HG02840 (cell line): ENCODE data around the gene SULT6B1.
A peak's percentile ranks its signal among the peaks of the same experiment; 100 is the strongest.
"Not testable (repeated sequence)": the region's sequence is repeated elsewhere in the genome, so short reads cannot be mapped to it uniquely, and the experiment has no call there.

Experiments used
- ATAC-seq: cut with Tn5 transposase; IDR thresholded peaks from one replicate; pipeline ENCODE4 v1.9.1; 2021; ENCODE audit warnings: mild to moderate bottlenecking, moderate library complexity, moderate number of reproducible peaks; ENCODE audit not compliant: unreplicated experiment, low FRiP score

SULT6B1 gene, protein sequence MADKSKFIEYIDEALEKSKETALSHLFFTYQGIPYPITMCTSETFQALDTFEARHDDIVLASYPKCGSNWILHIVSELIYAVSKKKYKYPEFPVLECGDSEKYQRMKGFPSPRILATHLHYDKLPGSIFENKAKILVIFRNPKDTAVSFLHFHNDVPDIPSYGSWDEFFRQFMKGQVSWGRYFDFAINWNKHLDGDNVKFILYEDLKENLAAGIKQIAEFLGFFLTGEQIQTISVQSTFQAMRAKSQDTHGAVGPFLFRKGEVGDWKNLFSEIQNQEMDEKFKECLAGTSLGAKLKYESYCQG

DNA sequence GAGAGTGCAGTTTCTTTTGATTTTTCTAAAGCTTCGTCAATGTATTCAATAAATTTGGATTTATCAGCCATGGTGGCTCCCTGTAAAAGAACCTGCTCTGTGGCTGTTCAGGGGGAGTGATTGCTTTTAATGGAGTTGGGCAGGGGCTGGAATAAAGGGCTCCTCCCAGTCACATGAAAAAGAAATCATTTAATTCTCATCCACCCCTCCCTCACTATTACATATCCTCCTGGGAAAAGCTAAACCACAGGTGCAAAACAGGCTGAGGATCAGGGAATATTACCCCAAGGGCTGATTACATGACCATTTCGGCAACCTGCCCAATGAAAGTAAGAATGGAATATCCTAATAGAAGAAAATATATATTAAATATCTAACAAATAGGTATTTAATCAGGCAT is at the start of gene SULT6B1:
SULT6B1 (minus strand) TSS at position 101 of the 400 bp plus-strand sequence; CDS start at position 71, 30 bp downstream.
- no peak for ATAC-seq

DNA sequence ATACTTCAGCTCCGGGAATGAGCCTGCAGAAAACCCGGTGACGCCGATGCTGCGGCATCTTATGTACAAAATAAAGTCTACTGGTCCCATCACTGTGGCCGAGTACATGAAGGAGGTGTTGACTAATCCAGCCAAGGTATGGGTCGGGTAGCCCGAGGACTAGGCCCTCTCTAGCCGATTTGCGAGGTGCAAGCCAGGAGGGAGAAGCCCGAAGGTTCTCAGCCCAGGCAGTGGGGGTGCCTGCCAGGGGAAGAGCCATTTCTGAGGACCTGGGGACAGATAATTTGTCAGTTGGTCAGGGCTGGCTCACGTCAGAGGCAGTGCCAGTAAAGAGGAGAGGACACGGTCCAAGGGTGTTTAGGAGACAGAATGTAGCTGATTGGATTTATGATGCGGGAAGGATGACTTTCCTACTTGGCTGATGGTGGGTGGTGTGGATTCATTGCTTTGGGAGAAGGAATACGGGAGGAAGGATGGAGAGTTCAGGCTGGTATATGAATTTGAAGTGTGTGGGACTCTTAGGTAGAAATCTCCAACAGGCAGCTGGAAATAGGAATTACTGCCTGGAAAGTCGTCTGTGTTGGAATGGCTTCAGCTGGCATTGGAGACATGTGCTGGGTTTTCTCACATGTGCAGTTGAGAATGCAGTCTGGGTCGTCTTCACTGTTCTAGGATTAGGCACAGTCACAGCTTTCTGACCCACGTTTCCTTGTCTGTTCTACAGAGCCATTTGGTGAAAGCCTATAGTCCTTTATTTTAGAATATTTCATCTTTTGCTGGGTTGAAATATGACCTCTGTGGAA is 43.9 kb upstream of the SULT6B1 start:
- ATAC-seq: no peak

DNA sequence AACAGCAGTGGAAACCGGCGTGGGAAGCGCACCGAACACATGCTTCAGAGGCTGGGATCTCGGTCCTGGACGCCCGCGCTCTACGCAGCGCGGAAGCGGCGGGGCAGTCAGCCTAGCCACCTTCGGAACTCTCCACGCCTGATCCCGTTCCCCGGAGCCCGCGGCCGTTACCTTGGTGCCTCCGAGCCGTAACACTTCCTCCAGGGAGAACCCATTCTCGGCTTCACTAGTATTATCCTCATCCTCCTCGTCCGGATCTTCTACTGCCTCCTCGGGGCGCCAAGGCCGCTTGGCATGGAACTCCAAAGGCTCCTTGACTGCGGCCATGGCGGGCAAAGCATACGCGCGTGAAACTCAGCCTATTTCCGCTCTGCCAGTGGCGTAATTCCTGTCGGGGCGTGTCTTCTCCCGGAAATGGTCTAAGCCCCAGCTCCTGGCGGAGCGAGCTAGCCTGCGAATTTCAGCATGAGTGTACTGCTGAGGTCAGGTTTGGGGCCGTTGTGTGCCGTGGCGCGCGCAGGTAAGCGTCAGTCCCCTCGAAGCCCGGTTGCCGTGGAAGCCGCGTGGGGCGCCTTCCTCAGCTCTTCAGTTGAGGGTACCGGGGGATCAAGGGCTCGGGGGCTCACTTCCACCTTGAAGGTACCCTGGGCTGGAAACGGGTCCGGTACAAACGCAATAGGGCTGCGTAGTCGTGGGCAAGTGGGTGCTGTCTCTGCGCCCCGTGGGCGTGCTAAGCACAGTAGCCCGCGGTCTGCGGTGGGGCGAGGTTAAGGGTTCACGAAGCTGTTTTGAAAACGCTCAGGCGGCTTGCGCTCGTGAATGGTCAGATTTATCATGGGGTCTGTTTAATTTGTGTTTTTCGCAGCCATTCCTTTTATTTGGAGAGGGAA is 43.0 kb upstream of the SULT6B1 start, which contains the start of the genes CEBPZ and NDUFAF7:
CEBPZ (minus strand) TSS at position 356 of the 890 bp plus-strand sequence; CDS start at position 327, 29 bp downstream.
NDUFAF7 (plus strand) TSS at position 418 of the 890 bp plus-strand sequence; CDS start at position 466, 48 bp downstream.
- peak; percentile 96 for ATAC-seq

DNA sequence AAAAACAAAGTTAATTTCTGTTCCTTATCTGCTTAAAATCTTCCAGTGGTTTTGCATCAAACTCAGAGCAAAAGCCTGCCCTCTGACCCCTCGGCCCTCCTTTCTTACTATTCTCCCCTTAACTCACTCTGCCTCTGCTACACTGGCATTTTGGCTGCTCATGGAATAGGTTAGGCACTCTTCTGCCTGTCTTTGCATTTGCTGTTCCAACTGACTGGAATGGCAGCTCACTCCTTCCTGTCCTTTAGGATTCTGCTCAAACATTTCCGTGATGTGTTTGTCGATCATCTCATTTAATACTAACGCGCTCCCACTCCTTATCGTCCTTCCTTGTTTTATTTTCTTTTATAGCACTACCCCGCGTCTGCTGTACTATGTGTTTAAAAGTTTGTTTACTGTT is 42.1 kb upstream of the SULT6B1 start:
- ATAC-seq: no peak

DNA sequence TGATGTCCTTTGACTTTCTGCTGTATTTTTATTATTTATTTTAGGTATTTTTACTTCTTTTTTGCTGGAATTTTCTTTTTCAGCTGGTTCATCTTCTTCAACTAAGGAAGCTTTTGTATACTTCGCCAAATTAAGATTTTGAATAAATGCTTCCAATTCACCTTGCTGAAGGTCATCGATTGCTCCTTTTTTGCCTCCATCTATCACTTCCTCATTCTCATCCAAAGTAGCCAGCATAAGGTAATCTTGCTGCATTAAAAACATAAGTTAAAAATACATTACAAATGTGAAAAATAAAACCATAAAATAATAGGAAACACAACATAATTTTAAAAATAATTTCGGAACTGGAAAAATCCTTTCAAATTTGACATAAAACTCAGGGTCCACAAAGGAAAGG is 40.3 kb upstream of the SULT6B1 start:
- no peak for ATAC-seq

DNA sequence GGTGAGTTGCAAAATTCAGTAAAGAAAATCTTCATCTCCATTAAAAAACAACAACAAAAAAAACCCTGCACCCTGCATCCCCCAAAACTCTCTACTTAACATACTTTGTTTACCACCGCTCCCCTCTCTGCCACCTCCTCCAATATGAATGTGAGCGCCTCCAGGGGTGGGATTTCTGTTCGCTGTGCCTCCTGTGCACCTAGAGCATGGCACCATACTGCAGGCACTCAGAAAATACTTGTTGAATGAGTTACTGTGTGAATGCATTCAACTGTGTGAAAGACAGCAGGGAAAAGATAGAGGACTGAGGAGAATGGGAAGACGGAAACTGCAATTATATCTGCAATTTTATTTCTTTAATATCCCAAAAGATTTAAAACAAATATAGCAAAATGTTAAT is 38.4 kb upstream of the SULT6B1 start:
- ATAC-seq: no peak

DNA sequence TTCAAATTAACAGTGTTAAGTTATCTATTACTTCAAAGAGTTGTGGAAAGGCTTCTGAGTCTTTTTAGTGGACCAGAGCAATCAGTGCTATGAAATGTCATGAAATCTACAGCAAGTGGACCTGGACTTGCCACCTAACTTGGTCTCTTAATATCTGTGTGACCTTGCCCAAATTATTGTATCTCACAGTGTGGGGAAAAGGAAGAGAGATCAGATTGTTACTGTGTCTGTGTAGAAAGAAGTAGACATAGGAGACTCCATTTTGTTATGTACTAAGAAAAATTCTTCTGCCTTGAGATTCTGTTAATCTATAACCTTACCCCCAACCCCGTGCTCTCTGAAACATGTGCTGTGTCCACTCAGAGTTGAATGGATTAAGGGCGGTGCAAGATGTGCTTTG is 36.7 kb upstream of the SULT6B1 start:
- ATAC-seq: not testable (repeated sequence)

DNA sequence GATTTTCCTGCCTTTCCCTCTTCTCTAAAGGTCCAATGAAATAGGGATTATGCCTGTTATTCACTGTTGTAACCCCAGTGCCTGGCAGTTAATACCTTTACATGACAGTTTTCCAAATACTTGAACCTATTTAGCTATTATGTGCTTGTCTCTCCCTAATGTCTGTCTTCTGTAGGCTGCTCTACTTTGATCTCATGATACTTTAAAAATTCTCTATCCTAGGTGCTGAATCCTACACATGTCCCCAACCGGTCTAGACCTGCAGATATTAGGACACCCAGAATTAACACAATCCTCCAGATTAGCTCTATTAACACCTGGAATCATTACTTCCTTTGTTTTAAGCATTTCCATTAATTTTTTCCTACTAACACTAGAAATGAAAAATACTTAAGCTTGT is 35.6 kb upstream of the SULT6B1 start:
- ATAC-seq: no peak

DNA sequence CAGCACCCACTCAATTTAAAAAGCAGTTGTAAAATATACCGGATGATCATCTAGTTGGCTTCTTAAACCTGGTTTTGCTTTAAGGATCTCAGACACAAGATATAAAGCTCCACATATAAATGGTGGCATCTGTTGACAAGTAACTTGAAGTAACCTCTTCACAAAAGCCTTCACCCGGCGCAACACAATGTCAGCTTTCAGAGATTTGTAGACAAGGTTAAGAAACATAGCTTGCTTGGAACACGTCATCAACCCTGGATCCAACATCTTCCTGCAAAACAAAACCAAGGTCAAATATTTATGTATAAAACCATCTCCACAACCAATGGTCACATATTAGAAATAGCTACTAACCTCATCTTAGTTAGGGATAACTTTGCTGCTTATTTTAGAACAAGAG is 34.7 kb upstream of the SULT6B1 start:
- no peak for ATAC-seq

DNA sequence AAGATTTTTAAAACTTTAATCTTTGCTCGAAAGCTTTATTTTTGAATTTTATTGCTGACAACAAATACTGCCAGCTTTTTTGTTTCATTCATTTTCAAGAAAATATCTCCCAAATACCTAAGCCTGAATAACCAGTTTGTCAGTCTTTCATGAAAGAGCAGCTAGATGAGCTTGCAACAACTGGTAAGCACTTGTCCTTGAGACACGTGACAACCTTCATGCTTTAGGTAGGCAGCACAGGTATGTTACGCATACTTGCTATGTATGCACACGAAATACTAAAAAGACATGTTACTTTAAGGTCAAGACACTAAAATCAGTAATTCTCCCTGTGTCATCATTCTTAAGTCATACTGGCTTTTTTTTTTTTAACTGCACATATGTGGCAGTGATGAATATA is 30.6 kb upstream of the SULT6B1 start:
- no peak for ATAC-seq

DNA sequence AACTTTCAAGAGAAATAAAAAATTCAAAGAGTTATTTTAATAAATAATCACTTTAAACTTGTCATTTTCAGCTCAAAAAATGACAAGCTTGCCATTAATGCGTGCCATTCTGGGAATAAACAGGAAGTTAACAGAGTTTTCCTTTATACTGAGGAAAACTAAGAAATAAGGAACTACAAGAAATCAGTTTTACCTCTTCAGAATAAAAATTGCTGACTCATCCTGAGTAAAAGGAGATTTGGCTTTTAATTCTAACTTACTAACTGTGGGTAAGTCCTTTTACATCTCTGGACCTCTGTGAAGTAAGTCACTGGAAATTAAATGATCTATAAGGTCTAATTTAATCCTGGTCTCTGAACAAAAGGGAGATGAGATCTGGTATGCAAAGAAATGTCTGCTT is 26.8 kb upstream of the SULT6B1 start:
- no peak for ATAC-seq

DNA sequence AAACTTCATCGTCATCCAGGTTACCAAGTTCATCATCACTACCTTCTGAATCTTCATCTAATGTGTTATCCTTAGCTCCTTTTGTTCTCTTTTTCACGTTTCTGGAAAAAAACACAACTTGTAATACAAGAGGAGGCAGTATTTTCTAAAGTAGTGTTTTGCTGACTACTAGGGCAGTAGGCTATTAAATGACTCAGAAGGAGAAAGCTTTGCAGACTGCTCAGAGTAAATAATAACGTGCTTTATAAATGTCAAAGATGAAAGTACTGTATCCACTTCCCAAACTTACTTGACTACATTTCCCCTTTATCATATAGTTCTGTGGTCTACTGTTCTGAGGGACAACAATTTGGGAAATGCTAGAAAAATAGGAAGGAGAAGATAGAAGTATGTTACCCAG is 23.5 kb upstream of the SULT6B1 start:
- ATAC-seq: no peak

DNA sequence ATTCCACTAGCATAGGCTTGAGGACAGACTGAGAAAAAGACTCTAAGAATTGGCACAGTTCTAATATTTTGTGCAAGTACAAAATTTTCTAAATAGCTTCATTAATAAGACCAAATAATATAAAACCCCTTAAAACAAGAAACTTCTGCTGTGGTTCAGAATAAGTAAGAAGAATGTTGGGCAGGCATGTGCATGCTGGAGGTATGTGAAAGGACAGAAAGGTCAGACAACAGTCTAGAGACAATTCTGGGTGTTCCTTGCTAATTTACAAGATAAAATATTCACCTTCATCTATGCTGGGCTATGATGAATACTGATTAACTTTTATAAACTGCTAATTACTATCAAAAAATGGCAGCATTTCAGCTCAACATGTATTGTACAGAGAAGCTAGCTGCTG is 22.7 kb upstream of the SULT6B1 start:
- no peak for ATAC-seq

DNA sequence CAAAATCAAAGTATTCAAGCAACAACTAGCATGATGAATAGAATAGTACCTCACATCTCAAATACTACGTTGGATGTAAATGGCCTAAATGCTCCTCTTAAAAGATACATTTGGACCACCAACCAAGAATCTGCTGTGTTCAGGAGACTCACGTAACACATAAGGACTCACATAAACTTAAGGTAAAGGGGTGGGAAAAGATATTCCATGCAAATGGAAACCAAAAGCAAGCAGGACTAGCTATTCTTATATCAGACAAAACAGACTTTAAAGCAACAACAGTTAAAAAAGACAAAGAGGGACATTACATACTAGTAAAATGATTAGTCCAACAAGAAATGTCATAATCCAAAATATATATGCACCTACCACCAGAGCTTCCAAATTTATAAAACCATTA is 18.3 kb upstream of the SULT6B1 start:
- ATAC-seq: not testable (repeated sequence)

DNA sequence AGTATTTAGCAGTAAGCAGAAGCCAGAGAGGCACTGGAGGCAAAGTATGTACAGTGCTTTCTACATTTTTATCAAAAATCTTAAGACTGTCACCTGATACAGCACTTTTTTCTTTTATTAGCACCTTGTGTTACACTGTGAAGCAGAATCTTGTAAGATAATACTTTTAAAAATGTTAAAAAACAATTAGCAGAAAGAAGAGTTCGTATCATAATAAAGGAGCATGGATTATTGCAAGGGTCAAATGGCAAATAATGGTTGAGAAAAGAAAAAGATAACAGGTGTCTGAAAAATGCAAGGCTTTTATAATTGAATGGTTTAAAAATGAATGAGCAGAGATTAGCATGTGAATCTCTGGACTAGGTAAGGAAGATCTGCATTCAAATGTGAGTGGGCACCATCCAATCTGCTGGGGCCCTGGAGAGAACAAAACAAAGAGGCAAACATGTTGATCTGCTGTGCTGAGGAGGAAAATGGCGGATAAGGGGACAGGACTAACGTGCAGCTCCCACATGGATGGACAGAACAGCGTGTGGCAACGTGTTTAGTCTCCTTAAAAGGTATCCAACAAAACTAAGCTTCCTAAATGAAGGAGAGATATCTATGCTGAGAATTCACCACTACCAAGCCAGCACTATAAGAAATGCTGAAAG is 17.3 kb upstream of the SULT6B1 start:
- no peak for ATAC-seq

DNA sequence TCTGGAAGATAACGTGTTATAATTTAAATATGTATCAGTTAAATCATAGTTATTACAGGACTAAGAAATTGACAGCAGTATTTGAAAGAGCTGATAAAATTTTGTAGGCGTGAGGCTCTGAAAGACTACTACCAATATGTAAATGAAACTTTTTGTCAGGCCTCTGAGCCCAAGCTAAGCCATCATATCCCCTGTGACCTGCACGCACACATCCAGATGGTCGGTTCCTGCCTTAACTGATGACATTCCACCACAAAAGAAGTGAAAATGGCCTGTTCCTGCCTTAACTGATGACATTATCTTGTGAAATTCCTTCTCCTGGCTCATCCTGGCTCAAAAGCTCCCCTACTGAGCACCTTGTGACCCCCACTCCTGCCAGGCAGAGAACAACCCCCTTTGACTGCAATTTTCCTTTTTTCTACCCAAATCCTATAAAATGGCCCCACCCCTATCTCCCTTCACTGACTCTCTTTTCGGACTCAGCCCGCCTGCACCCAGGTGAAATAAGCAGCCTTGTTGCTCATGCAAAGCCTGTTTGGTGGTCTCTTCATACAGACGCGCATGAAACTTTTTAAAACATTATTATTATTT is 16.7 kb upstream of the SULT6B1 start:
- not testable (repeated sequence) for ATAC-seq

DNA sequence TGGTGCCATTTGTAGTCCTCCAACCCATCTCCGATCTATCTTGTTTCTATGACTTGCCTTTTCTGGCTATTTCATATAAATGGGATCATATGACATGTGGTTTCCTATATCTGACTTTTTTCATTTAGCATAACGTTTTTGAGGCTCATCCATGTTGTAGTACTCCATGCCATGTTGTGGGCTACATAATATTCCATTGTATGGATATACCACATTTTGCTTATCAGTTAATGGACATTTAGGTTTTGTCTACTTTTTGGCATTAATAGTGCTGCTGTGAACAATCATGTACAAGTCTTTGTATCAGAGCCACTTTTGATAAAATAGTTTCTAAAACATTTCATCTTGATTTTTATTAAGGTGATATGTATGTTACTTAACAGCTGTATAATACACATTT is 15.2 kb upstream of the SULT6B1 start:
- ATAC-seq: no peak

DNA sequence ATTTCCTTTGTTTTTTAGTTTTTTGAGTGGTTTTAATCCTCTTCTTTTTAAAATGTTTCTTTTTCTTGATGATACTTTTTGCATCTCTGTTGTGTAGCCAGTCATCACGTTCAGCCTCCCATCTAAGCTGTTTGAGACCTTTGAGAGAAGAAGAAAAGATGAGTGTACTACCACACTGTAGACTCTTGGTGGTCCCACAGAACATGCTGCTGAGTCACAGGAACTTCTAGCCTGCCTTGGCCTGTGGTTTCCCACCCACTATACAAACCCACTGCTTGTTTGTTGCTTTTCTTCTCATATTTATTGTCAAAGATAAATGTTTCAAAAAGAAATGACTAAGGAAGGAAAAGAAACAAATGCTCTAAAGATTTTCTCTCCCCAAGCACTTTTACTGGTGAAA is 13.3 kb upstream of the SULT6B1 start:
- no peak for ATAC-seq

DNA sequence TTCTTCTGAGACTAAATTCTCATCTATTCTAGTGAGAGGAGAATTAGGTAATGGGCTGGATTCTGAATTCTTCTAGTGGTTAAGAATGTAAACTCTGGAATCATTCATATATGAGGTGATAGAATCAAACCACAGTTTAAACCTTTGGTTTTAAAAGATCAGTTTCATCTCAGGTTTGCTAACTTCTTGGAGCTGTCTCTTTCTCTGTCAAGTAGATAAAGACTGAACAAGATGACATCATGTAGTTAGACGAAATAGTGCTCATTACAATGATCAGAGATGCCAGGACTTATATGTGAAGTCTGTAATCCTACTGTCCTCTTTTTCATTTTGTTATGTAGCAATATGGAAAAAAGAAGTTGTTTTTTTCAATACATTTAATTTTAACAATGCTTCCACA is 12.7 kb upstream of the SULT6B1 start:
- ATAC-seq: no peak

DNA sequence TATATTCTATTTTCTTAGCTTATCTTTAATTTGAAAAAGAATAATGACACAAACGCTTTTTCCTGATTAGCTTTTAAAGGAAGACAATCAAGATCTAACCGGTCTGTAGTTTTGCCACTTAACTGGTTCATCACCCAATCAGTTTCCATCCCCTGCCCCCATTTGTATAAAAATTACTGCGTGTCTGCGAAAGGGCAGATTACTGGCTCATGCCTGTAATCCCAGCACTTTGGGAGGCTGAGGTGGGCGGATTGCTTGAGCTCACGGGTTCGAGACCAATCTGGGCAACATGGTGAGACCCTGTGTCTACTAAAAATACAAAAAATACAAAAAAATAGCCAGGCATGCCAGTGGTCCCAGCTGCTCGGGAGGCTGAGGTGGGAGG is 10.2 kb upstream of the SULT6B1 start:
- no peak for ATAC-seq
